NCI-H1436 treated with DMSO at 0.1 percent for 48 hours (cell line): ENCODE data around the gene LINC00237.

Experiments
- DNase-seq: peaks from one replicate; lab custom pipeline; 2025; lab: John Stamatoyannopoulos, UW

LINC00237 gene

DNA sequence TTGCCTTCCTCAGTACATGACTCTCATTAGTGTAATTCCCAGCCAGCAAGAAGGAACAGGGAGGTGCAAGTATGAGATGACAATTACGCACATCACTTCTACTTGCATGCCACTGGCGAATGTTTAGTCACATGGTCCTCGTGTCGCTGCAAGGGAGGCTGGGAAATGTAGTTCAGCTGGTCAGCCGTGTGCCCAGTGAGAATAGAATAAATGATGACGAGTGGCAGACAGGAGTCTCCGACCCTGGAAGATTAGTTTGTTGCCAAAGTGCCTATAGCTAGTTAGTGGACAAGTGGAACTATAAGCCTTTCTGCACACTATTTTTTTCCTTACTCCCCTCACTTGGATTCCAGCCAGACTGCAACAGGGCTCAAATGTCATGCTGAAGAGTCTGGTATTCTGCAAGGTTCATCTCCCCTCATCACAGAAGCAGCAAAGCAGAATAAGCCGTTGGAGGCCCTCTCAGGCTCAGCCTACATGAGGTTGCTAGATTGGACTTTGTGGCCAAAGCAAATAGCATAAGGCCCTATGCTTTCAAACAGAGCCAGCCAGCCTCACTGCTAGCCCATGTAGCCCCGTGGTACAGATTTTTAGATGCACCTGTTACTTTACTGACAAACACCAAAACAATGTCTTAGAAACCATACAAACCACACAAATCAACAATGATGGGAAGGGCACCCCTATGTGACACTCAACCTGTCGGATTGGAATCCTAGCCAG is 9.7 kb downstream of the LINC00237 start:
- DNase-seq: no peak

DNA sequence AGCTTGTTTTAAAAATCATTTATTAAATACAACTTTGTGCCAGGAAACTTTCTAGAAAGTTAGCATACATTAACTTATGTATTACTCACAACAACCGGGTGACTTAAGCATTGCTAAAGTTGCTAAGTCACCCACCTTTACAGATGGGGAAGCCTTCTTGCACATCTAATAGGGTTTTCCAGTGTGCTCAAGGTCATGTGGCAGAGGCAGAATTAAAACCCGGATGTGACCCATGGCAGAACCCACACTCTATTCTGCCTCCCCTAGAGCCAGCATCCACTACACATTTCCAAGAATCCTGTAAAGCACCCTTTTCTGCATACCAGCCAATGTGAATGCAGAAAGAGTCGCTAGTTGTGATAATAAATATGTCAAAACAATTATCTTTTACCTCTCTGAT is 13.4 kb downstream of the LINC00237 start:
- no peak for DNase-seq

DNA sequence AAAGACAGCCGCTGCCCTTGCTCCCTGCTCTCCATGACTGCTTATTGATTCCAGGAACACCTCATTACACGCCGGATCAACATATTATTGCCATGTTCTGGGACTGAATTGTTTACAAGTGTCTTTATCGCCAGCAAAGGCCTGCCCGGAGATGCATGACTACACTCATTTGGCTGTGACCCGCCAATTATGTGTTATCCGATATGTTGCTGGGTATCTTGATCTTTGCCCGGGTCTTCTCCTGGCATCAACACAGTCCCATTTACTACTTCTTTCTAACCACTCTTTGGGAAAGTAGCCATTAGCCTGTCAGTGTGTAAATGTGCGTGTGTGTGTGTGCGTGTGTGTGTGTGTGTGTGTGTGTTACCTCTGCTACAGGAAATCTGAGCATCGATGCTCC is 15.4 kb downstream of the LINC00237 start:
- DNase-seq: no peak

GRCh38 chr20:21090111-21090618 is 16.0 kb downstream of the LINC00237 start:
- DNase-seq: no peak

DNA sequence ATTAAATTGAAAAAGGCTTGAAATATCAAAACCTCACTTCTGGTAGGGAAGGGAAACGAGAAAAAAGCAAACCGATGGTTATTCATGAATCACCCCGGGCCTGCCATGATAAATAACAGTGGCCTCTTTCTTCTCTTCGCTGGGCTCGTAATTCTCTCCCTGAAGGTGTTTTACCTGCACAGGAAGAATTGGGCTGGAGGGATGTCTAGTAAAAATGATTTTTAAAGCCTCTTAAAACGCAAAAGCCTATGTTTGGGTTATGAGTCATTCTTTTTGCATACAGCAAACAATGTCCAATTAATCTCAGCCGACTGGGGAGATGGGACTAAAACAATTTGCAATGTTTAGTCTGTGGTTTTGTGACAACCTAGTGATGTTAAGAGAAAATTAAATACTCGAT is 16.8 kb downstream of the LINC00237 start:
- DNase-seq: no peak

- DNase-seq: no peak
Observed at GRCh38 chr20:21087862-21088540, 18.2 kb downstream of the LINC00237 start.

DNA sequence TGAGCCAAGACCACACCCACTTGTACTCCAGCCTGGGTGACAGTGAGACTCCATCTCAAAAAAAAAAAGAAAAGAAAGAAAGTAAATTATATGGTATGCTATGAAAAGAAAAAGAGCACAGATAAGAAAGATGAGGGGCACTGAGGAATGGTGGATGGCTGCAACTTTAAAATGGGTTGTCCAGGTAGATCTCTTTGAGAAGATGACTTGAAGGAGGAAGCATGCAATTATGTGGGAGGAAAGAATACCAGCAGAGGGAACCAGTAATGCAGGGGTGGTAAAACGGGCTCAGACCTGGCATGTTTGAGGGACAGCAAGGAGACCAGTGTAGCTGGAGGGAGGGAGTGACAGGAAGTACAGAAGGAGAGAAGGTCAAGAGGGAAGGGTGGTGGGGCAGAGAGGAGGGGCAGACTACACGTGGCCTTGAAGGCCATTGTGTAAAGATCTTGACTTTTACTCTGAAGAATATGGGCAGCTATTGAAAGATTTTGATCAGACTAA is 22.3 kb downstream of the LINC00237 start:
- DNase-seq: no peak

DNA sequence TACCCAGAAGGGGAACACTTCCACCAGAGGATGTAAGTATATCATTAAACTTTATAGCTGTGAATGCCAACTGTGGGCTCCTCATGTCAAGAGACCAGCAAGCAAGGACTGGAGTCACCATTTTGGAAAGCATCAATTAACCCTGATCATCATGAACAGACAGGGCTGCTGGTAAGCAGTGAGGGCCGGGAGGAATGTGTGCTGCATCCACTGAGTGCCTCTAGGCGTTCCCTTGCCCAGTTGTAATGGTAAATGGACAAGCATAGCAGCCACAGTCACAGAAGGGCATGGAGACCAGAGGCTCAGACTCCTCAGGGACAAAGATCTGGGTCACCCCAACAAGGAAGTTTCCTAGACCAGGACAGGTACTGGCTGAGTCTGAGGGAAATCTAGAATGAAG is 23.6 kb downstream of the LINC00237 start:
- DNase-seq: no peak

DNA sequence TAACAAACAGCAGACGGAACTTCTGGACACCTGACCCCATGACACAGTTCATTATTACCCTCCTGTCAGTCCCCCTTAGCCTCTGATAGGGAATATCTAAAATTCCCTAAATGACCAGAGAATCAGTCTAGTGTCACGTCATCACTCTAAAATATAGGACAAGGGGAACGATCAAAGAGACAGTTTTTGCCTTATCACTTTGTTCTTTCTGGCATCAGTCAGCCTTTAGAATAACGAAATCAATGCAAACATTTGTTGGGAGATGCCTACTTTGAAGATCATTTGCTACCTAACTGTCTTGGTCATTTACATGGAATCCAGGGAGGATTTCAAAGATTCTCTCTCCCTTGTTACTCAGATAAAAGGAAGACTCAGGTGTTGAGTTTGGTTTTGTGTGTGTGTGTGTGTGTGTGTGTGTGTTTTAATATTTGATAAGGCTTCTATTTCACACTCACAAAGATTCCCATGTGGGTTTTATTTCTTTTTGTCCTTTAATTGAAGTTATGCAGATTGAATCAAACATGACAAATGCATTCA is 28.3 kb downstream of the LINC00237 start:
- DNase-seq: no peak

GRCh38 chr20:21076073-21076472 is 30.1 kb downstream of the LINC00237 start:
- no peak for DNase-seq

DNA sequence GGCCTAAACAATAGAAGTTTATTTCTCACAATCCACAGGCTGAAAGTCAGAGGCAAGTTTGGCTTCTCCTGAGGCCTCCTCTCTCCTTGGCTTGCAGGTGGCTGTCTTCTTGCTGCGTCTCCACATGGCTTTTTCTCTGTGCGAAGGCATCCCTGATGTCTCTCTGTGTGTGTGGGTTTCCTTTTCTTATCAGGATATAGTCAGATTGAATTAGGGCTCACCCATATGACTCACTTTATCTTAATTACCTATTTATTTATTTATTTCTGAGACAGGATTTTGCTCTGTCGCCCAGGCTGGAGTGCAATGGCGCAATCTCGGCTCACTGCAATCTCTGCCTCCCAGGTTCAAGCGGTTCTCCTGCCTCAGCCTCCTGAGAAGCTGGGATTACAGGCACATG is 30.7 kb downstream of the LINC00237 start:
- DNase-seq: no peak

- DNase-seq: no peak
Observed at GRCh38 chr20:21074605-21075336, 31.4 kb downstream of the LINC00237 start.

- no peak for DNase-seq
Observed at GRCh38 chr20:21067255-21067654, 38.9 kb downstream of the LINC00237 start.

DNA sequence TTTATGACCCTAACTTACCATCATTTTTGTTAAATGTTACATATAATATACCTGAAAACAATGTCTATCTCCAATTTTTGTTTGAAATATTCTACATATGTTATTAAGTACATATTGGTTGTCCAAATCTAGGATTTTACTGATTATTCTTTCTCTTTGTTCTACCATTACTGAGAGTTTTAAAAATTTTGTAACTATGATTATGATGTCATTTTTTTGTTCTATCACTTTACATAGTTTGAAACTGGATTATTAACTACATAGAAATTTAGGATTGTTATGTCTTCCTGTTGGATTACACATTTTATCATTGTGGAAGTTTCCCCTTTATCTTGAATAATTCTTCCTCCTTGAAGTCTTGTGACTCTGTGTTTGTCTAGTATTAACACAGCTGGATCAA is 41.2 kb downstream of the LINC00237 start:
- no peak for DNase-seq

GRCh38 chr20:21063276-21063675 is 42.9 kb downstream of the LINC00237 start:
- no peak for DNase-seq

GRCh38 chr20:21053002-21053762 is 53.0 kb downstream of the LINC00237 start:
- DNase-seq: no peak

GRCh38 chr20:21052686-21053001 is 53.5 kb downstream of the LINC00237 start:
- no peak for DNase-seq

DNA sequence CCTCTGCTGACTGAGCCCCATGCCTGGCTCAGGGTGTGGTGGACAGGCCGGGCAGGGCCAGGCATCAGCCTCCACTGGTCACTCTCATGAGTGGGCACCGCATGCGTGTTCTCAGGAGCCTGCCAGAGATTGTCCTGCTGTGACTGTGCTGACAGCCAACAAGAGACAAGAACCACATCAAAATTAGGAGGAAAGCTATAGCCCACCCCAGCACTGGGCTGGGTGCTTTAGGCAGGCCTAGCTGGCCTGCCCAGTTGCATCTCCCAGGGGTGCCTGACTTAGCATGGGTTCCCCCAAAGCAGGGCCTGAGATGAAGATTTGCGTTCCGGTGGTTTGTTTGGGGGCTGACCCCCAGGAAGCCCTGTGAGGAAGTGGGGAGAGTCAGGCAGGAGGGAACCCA is 53.9 kb downstream of the LINC00237 start:
- DNase-seq: no peak

- DNase-seq: no peak
Observed at GRCh38 chr20:21050710-21051109, 55.4 kb downstream of the LINC00237 start.

- DNase-seq: no peak
Observed at GRCh38 chr20:21049305-21049828, 56.8 kb downstream of the LINC00237 start.

GRCh38 chr20:21048841-21049273 is 57.3 kb downstream of the LINC00237 start:
- no peak for DNase-seq

DNA sequence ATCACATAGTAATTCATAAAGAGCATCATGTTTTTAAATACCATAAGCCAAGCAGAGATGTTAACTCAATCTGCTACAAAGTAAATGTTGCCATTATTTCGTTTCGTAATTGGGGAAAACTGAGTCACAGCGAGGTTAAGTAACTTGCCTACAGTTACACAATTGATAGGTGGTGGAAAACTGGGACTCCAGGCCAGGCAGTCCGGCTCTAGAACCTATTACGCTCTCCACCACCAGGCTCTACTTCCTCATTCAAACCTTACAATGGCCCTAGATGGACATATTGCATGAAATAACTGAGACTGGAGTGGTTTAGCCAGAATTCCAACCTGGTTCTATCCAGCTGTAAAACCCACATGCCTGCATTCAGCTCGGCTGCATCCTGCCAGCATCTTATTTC is 58.2 kb downstream of the LINC00237 start:
- DNase-seq: no peak
